Thyroid gland (tissue), 4 donors: ENCODE results near the gene TBC1D5.

ENCODE experiments used
- POLR2A ChIP-seq, 2 donors: fragments of 450-650 bp; IDR thresholded peaks; one replicate each; pipeline ENCODE4 v1.6.1; 2017; ENCODE audit warnings: antibody characterized with exemption in 2 of 2, mild to moderate bottlenecking in 2 of 2, moderate library complexity in 1 of 2
- TF ChIP-seq, protein P1 (sequence below), 6 experiments: fragments of 200-600 bp in 3 of 6; fragments of 450-650 bp in 3 of 6; sonication (generic) in 3 of 6; IDR thresholded peaks; one replicate each; pipeline ENCODE4 v1.5.1; 2016 to 2019; ENCODE audit warnings: antibody characterized with exemption in 6 of 6, mild to moderate bottlenecking in 2 of 6, inconsistent platforms in 1 of 6, moderate library complexity in 1 of 6

GRCh38 chr3:17187589-17188184 is 554.7 kb downstream of the TBC1D5 start:
- TF ChIP-seq, protein P1, sequence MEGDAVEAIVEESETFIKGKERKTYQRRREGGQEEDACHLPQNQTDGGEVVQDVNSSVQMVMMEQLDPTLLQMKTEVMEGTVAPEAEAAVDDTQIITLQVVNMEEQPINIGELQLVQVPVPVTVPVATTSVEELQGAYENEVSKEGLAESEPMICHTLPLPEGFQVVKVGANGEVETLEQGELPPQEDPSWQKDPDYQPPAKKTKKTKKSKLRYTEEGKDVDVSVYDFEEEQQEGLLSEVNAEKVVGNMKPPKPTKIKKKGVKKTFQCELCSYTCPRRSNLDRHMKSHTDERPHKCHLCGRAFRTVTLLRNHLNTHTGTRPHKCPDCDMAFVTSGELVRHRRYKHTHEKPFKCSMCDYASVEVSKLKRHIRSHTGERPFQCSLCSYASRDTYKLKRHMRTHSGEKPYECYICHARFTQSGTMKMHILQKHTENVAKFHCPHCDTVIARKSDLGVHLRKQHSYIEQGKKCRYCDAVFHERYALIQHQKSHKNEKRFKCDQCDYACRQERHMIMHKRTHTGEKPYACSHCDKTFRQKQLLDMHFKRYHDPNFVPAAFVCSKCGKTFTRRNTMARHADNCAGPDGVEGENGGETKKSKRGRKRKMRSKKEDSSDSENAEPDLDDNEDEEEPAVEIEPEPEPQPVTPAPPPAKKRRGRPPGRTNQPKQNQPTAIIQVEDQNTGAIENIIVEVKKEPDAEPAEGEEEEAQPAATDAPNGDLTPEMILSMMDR (IDR thresholded peaks at IDR 0.05) = no peak
- TF ChIP-seq POLR2A (IDR thresholded peaks at IDR 0.05) = no peak
